ENCODE data around the gene CFAP20.
A peak's percentile ranks its signal among the peaks of the same experiment; 100 is the strongest.

The CFAP20 gene

GRCh38 chr16:58123896-58124600 lies 5.1 kb downstream of the CFAP20 start:
- DNase-seq: peak; percentile 34

- DNase-seq: no peak
These were observed 8.0 kb downstream of the CFAP20 start for GRCh38 chr16:58121132-58121531.

GRCh38 chr16:58120234-58120633 lies 8.9 kb downstream of the CFAP20 start:
- DNase-seq: no peak

- no peak for DNase-seq
These were observed 9.7 kb downstream of the CFAP20 start for GRCh38 chr16:58119509-58119845.

DNA sequence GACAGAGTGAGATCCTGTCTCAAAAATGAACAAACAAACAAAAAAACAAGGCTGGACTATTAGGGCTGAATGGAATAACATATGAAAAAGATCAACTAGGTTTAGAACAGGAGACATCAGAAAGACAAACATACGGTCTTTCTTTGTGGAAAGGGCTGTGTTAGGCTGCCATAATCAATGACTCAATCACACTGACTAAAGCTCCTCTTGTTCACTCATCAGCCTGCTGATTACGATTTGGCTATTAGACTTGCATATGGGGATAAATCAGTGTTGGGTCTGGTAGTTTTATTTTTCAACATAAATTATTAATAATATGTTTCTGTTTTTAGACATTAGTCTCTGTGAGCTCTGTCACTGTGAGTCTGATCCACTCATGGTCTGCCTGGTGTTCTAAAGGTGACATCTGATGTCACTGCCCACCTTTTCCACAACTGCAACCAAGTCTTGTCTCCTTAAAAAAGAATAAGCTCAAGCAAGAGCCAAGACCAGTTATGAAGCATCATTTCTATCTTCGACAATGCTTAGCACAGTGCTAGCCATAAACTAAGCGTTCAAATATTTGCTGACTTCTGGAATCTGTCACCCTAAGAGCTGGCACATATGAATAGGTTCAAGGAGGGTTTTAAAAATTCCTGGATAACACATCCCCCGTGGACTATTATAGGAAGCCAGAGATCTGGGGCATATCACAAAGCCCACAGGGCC lies 10.2 kb downstream of the CFAP20 start:
- DNase-seq: no peak

- DNase-seq: no peak
These were observed 12.7 kb downstream of the CFAP20 start for GRCh38 chr16:58116529-58116928.

DNA sequence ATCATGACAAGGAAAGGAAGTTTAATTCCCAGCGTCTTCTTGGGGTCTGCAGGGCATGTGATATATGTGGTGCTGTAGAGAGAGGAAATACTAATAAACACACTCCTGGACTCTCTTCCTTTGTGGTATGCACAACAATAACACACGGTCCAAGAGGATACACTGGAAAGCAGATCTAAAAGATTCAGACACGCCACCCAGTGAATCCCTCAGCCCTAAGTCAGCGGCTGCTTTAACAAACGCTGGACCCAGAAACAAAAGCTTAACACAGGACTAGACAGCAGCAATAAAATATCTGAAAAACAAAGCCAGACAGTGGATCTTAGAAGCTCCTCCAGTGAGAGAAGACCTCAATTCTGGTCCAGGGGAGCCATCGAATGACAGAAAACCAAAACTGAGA lies 13.1 kb downstream of the CFAP20 start:
- no peak for DNase-seq

DNA sequence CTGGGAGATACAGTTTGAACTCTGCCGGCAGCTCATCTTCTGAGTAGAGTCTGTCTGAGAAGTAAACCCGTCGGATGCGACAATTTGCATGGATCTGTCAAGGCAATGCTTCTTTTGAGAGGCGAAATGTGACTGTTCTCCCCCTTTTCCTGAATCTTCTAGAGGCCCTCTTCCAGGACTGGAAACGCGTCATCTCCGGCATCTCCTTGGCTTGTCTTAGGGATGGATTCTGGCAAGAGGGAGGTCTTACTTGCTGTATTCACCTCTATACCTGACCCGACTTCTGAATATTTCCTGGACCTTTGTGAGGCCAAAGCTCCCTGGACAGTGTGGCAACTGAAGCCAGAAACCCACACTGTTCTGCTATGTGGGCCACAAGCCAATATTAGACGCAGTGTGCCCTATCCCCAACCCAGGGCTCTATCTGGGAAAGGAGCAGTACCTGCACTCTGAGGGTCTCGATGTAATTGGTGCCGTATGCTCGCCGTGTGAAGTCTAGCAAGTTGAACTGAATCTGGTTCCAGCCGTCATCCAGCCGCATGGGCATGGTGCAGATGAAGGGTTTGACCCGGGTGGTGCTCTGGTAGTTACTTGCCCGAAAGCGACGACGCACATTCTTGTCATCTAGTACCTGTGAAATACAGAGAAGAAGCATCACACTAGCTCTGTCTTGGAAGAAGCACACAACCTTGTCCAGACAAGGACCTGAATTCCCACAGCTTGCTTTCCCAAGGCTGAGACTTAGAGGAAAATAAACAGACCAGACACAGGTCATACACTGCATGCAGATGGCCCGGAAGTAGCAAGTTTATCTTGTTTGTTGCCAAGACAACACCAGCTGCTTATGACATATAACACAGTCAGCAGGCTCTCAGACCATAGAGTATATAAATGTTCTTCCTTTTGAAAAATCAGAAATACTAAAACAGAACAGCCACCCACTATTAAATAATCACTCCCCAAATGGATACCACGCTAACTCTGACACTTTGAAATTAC lies 14.1 kb downstream of the CFAP20 start:
- DNase-seq: no peak

DNA sequence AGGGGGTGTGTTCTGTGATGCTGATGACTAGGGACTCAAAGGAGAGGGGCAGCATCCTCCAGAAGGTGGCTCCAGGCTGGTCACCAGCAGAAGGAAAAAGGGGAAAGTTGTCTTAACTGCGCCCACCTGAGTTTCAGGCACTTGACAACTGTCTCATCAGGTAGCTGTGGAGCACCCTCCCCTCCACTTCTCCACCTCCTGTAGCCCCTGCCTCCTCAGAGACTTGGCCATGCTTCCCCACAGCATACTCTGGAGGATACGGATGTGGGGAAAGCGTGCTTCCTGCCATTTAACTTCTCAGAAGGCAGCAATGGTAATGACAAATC lies 17.9 kb downstream of the CFAP20 start:
- no peak for DNase-seq

GRCh38 chr16:58110571-58111301 lies 18.4 kb downstream of the CFAP20 start:
- DNase-seq: no peak

DNA sequence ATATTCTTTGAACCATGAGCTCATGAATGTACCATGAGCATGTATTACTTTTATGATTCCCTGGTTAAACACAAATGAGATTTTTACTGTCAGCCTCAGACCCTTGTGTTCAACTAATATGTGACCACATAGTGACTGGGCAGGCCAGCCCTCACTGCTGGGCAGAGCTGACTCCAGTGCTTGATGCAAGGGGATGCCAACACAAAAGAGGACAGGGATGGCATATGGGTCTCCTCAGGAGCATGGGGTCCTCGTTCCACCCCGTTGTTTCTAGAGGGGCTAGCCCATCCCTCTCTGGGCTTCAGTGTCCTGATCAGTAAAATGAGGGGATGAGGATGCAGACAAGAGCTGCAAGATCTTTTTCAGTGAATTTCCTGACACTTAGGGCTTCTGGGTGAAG lies 19.3 kb downstream of the CFAP20 start:
- DNase-seq: no peak

DNA sequence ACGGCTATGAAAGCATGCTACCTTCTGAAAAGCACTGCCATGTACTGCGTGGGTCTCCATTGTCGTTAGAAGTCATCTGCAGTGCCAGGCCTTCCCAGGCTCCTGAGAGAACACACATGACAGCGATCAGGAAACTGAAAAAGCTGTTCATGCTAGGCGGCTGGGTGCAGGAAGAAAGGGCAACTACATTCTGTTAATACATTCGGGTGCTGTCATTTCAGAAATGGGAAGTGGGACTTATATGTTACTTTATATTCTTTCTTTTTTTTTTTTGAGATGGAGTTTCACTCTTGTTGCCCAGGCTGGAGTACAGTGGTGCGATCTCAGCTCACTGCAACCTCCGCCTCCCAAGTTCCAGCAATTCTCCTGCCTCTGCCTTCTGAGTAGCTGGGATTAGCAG lies 19.9 kb downstream of the CFAP20 start:
- no peak for DNase-seq

DNA sequence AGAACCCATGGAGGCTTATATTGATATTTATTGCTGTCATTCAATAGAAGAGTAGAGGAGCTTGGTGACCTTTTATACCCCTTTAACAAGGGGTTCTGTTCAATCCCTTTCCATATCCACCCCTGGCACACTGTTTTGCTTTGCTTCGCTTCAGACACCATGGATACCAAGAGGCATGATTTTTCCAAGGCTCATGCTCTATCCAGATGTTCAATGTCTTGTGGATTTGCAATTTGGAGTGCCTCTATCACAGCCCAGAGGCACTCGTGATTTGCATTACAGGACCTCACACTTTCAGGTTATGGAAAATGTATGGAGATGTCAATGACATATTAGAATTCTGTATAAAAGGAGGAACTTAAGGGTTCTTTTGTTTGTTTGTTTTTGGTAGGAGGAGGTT lies 21.5 kb downstream of the CFAP20 start:
- no peak for DNase-seq

- no peak for DNase-seq
These were observed 22.0 kb downstream of the CFAP20 start for GRCh38 chr16:58107228-58107627.

DNA sequence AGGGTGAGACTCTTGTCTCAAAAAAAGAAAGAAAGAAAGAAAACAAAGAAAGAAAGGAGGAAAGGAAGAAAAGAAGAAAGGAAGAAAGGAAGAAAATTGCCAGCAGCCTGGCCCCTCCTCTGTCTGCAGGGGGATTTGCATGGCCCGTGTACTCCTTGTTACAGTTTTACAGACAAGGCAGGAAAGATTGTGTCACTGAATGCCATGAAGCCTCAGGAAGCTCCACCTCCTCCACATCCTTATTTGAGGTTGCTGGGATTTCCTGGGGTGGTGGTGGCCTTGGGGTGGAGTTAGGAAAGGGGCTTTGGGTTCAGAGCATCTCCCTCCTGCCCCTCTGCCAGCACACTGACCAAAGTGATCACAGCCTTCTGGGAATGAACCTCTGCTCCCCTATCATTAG lies 23.6 kb downstream of the CFAP20 start:
- no peak for DNase-seq

DNA sequence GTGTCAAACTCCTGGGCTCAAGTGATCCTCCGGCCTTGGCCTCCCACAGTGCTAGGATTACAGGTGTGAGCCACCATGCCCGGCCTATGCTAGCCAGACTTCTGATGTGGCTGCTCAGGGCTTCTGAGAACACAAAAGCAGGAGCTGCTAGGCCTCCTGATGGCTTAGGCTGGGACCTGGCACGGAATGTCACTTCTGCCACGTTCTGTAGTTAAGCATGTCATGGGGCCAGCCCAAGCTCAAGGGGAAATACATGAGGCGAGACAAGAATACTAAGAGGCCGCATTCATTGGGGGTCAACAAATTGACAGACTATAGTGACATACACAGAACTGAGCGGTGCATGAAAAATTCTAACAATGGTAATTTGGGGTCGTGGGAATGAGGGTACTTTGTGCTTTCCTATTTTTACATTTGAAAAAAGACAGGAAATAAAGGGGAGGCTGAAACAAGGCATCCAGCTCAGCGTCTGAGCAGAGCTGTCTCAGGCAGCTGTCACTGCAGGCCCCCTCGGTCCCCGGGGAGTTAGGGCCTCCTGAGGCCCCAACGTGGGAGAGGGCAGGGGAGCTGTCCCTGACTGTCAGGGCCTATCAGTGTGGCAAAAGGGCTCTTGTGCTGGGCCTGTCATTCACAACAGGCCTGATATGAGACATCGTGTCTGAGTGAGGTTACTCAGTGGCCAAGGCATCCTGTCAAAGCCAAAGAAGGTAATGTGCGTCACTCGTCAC lies 26.4 kb downstream of the CFAP20 start:
- DNase-seq: no peak

- DNase-seq: no peak
These were observed 29.3 kb downstream of the CFAP20 start for GRCh38 chr16:58099956-58100300.

GRCh38 chr16:58099097-58099955 lies 29.9 kb downstream of the CFAP20 start:
- DNase-seq: no peak

DNA sequence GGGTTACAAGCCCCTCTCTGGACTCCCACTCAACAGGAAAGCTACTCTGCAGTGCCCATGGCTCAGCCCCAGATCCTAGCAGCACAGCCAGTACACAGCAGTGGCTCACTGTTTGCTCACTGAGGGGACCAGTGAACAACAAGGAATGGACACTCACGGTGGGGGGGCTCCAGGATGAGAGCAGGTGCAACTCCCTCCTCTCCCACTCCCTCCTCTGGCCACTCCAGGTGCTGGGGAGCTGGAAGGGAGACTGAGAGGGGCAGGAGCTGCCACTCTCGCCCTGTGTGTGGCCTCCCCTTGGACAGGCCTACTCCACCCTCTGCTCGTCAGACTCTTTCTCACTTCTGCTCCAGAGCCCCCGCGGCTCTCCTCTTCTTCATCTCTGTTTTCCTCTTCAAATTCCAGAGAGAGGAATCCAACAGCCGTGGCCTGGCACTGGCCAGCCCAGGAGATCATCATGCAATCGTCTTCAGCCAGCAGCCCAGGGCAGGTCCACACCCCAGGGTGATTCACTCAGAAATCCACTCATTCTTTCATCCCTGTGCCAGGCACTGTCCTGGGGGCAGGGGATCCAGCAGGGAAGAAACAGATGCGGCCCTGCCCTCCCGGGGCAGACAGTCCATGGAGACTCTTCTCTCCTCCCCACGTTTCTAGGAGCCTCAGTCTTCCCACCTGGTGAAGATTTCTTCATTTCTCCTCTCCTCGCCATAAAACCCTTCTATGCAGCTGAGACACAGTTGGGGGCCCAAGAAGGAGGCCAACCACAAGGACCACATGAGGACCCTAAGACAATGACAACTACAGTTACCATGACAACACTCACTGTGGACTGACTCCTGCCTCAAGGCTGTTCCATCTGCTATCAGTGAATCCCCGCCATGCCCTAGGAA lies 30.7 kb downstream of the CFAP20 start:
- no peak for DNase-seq

GRCh38 chr16:58096249-58096648 lies 32.9 kb downstream of the CFAP20 start:
- no peak for DNase-seq

All from DMS 273 treated with DMSO at 0.1 percent for 48 hours (cell line).